Posterior vena cava (tissue), 2 donors: ENCODE measurements around the gene PRDM16. TPM values are rescaled to one million over a fixed set of nuclear protein-coding genes. Genes with fewer than 3 reads are reported as not detected.
A peak's percentile ranks its signal among the peaks of the same experiment; 100 is the strongest.

Experiments
- DNase-seq: peaks from one replicate; pipeline ENCODE4 v3.0.0-alpha.2; 2020; ENCODE audit warnings: low spot score
- intact Hi-C, 2 donors: fragments of 100-400 bp; cut with DNase I; formaldehyde crosslinking; loops; one replicate each; pipeline versions ENCODE4 v1.14.1 to v1.14.2; 2022 to 2023
- total RNA-seq, 2 donors: library from RNA; stranded (reverse); fragmentation: NEBNext Ultra II Directional; extraction: Animal tissue kit (Norgen Biotek cat#: 25700); gene quantifications; one replicate each; pipeline ENCODE4 v1.2.1, GENCODE V29; 2021
- donor health status: DM: yes; HTN: yes; CAD: no.
- donor health status: DM: yes; HTN: yes; CAD: no.

The PRDM16 gene
- total RNA-seq, 2 donors from 2014 or later = 15.8 to 21.1 TPM

GRCh38 chr1:3064901-3065300 lies 4.1 kb upstream of the PRDM16 start:
- intact Hi-C loops = loop anchor here (5.0 to 10.0 kb wide), 4 partner anchors 150 to 350 kb away; no protein-coding TSS in a partner anchor
- peak; percentile 34 for DNase-seq

- intact Hi-C loops = loop anchor here (5.0 to 10.0 kb wide), 4 partner anchors 149 to 349 kb away; no protein-coding TSS in a partner anchor
- DNase-seq = peak; percentile 53
Measured at GRCh38 chr1:3065396-3065795, 3.6 kb upstream of the PRDM16 start.

- peak; percentile 57 for DNase-seq
- intact Hi-C loops = loop anchor here (5.0 to 10.0 kb wide), 4 partner anchors 149 to 349 kb away; no protein-coding TSS in a partner anchor
Measured at GRCh38 chr1:3065797-3066196, 3.2 kb upstream of the PRDM16 start.

- DNase-seq = peak; percentile 68
- intact Hi-C loops = loop anchor here (5.0 to 10.0 kb wide), 4 partner anchors 149 to 349 kb away; no protein-coding TSS in a partner anchor
Measured at GRCh38 chr1:3066250-3066711, 2.7 kb upstream of the PRDM16 start.

- DNase-seq = peak; percentile 75
- intact Hi-C loops = loop anchor here (5.0 to 10.0 kb wide), 4 partner anchors 148 to 348 kb away; no protein-coding TSS in a partner anchor
Measured at GRCh38 chr1:3066826-3067225, 2.2 kb upstream of the PRDM16 start.

GRCh38 chr1:3067301-3067670 lies 1.7 kb upstream of the PRDM16 start:
- intact Hi-C loops = loop anchor here (5.0 to 10.0 kb wide), 4 partner anchors 148 to 348 kb away; no protein-coding TSS in a partner anchor

GRCh38 chr1:3067671-3068563 lies 1.1 kb upstream of the PRDM16 start:
- intact Hi-C loops = loop anchor here (5.0 to 10.0 kb wide), 4 partner anchors 147 to 347 kb away; no protein-coding TSS in a partner anchor
- DNase-seq = peak; percentile 80

More at GRCh38 chr1:3067301-3067670, 1.7 kb upstream of the PRDM16 start:
- DNase-seq = peak; percentile 79

- DNase-seq = peak; percentile 78
Measured at GRCh38 chr1:3069491-3070308, 697 bp downstream of the PRDM16 start.

GRCh38 chr1:3070309-3070643 lies 1.3 kb downstream of the PRDM16 start:
- intact Hi-C loops = no loop called here
- DNase-seq = no peak

More at GRCh38 chr1:3069491-3070308, 697 bp downstream of the PRDM16 start:
- intact Hi-C loops = loop anchor here (5.0 to 10.0 kb wide), 4 partner anchors 145 to 345 kb away; no protein-coding TSS in a partner anchor

- DNase-seq = peak; percentile 82
- intact Hi-C loops = no loop called here
Measured at GRCh38 chr1:3070644-3071564, 1.9 kb downstream of the PRDM16 start.

- intact Hi-C loops = no loop called here
- DNase-seq = peak; percentile 67
Measured at GRCh38 chr1:3071565-3072390, 2.8 kb downstream of the PRDM16 start.

- intact Hi-C loops = no loop called here
- no peak for DNase-seq
Measured at GRCh38 chr1:3072391-3073185, 3.6 kb downstream of the PRDM16 start.

GRCh38 chr1:3073186-3073488 lies 4.1 kb downstream of the PRDM16 start:
- DNase-seq = no peak
- intact Hi-C loops = no loop called here

- no peak for DNase-seq
- intact Hi-C loops = no loop called here
Measured at GRCh38 chr1:3073489-3074296, 4.7 kb downstream of the PRDM16 start.

- DNase-seq = no peak
- intact Hi-C loops = no loop called here
Measured at GRCh38 chr1:3074297-3074741, 5.3 kb downstream of the PRDM16 start.

- no peak for DNase-seq
- intact Hi-C loops = no loop called here
Measured at GRCh38 chr1:3074800-3075199, 5.8 kb downstream of the PRDM16 start.
